AG09309 (cell line): ENCODE data around the gene GGNBP2.

Experiments
- DNase-seq: peaks from one replicate; pipeline ENCODE4 v3.0.0-alpha.2; 2010; ENCODE audit warnings: low read depth
- H3K4me3 ChIP-seq: 2 replicates; pipeline ENCODE4 v1.5.1; 2011; ENCODE audit warnings: mild to moderate bottlenecking, low read depth, low read length, moderate library complexity; ENCODE audit not compliant: control insufficient read depth
- TF ChIP-seq, protein P1 (sequence below): IDR thresholded peaks from 2 replicates; pipeline ENCODE4 v1.5.1; 2011; ENCODE audit warnings: mild to moderate bottlenecking, low read depth, low read length, inconsistent platforms; ENCODE audit not compliant: insufficient read depth, control insufficient read depth; ENCODE audit errors: missing control alignments

The GGNBP2 gene

GRCh38 chr17:36592716-36593321, 48.1 kb downstream of the GGNBP2 start:
- no peak for DNase-seq
- TF ChIP-seq, protein P1, sequence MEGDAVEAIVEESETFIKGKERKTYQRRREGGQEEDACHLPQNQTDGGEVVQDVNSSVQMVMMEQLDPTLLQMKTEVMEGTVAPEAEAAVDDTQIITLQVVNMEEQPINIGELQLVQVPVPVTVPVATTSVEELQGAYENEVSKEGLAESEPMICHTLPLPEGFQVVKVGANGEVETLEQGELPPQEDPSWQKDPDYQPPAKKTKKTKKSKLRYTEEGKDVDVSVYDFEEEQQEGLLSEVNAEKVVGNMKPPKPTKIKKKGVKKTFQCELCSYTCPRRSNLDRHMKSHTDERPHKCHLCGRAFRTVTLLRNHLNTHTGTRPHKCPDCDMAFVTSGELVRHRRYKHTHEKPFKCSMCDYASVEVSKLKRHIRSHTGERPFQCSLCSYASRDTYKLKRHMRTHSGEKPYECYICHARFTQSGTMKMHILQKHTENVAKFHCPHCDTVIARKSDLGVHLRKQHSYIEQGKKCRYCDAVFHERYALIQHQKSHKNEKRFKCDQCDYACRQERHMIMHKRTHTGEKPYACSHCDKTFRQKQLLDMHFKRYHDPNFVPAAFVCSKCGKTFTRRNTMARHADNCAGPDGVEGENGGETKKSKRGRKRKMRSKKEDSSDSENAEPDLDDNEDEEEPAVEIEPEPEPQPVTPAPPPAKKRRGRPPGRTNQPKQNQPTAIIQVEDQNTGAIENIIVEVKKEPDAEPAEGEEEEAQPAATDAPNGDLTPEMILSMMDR = no peak
- H3K4me3 ChIP-seq = peak overlapping the region; percentile 75

DNA sequence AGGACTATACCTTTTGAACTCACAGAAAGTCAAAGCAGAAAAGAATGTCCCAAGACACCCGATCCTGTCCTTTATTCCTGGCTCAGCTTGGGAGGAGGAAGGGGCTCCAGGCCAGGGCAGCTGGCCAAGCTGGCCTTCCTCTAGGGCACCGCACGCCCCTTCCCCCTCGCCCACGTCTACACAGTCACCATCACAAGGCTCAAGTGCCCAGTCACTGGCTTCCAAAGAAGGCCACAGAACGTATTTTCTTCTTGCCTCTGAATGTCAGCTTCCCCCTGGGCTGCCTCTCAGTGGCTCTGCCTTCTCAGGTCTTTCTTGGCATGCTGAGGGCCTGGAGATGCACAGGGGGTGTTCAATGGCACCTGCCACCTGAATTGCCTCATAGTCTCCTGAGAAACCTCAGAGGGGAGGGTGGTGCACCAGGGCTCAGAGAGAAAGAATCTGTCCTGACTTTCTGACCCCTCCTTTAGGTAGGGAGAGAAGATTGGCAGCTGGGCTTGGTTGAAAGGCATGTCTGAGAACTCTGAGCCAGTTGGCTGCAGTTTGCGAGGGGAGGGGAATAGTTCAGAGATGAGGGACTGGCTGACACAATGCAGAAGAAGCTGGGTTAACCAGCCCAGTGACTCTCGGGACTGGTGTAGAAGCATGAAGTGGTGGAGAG, 49.1 kb downstream of the GGNBP2 start:
- TF ChIP-seq, protein P1 = no peak
- DNase-seq = no peak
- H3K4me3 ChIP-seq = no peak overlapping the region

DNA sequence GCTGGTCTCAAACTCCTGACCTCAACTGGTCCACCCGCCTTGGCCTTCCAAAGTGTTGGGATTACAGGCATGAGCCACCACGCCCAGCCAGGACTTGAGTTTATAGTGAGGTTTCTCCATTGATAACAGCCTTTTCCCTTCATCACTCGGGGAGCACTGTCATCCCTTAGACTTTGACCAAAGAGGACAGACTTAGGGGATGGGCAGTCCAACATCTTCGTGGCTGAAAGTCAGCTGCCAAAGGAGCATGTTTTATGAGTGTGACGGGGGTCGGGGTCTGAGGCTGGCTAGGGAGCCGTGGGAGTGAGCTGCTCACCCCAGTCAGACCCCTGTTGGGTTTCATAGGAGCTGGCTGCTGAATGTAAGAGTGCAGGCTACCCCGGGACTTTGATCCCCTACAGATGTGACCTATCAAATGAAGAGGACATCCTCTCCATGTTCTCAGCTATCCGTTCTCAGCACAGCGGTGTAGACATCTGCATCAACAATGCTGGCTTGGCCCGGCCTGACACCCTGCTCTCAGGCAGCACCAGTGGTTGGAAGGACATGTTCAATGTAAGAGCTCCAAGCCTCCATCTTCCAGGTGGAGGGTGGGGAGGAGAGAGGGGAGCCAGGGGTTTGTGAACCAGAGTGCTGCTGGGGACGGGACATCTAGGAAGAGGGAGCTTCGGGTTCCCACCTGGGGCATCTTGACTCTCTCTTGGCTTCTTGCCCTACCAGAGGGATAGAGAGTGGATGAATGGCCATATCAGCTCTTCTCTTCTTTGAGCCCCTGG, 50.1 kb downstream of the GGNBP2 start:
- H3K4me3 ChIP-seq = no peak overlapping the region
- TF ChIP-seq, protein P1 = no peak
- DNase-seq = no peak

GRCh38 chr17:36597226-36597625, 52.5 kb downstream of the GGNBP2 start:
- H3K4me3 ChIP-seq = no peak overlapping the region
- TF ChIP-seq, protein P1 = no peak
- no peak for DNase-seq

- no peak for DNase-seq
- no peak overlapping the region for H3K4me3 ChIP-seq
- TF ChIP-seq, protein P1 = no peak
Observed at GRCh38 chr17:36597866-36598777, 53.4 kb downstream of the GGNBP2 start.

GRCh38 chr17:36598951-36599401, 54.3 kb downstream of the GGNBP2 start:
- TF ChIP-seq, protein P1 = no peak
- H3K4me3 ChIP-seq = no peak overlapping the region
- DNase-seq = no peak
